HG02678 (cell line): Measurements from ENCODE around the gene ALK.

ENCODE experiments used
- ATAC-seq: cut with Tn5 transposase; IDR thresholded peaks from one replicate; pipeline ENCODE4 v1.9.1; 2021; ENCODE audit warnings: mild to moderate bottlenecking, moderate library complexity; ENCODE audit not compliant: unreplicated experiment

The ALK gene

GRCh38 chr2:29723255-29724001 lies 198.0 kb downstream of the ALK start:
- ATAC-seq = peak; percentile 83

GRCh38 chr2:29719639-29720038 lies 201.7 kb downstream of the ALK start:
- no peak for ATAC-seq

DNA sequence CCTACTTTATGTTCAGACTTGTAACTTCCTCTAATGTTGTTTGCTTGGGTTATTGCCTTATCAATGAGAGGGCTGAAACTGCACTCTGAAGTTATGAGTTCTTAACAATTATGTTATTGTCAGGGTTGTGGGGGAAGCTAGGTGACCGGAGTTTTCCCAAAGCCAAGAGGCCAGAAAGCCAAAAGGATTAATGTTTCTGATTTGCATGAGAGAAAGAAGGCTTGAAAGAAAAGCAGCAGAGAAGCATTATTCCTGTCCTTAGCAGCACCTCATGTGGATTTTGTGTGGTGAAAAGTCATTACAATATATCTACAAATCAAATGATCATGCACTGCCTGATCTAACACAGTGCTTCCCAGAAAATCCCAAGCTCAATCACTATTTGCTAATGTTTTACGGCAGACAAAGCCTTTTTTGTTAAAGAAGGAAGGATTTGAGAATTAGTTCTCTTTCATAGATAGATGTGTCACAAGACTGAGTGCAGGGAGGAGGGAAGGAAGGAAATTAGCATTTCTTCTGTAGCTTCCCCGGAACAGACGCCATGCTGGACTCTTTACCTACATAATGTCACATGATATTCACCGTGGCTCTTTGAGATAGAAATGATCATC lies 203.2 kb downstream of the ALK start:
- no peak for ATAC-seq

DNA sequence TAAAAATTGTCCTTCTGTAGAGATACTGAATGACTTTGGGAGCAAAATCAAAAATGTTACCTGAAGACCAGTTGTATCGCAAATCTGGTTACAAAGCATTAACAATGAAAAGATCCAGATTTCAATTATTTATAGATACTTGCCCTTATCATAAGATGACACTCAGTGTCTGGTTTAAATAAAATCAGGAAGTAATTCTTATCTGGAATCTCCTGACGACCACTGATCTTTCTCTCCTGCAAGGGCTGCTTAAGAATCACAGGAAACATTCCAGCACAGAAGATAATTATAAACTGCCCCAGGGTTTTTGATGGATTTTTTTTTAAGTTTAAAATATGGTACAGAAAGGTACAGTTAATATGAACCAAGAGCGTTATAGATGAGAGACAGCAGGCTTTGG lies 205.7 kb downstream of the ALK start:
- ATAC-seq = no peak

DNA sequence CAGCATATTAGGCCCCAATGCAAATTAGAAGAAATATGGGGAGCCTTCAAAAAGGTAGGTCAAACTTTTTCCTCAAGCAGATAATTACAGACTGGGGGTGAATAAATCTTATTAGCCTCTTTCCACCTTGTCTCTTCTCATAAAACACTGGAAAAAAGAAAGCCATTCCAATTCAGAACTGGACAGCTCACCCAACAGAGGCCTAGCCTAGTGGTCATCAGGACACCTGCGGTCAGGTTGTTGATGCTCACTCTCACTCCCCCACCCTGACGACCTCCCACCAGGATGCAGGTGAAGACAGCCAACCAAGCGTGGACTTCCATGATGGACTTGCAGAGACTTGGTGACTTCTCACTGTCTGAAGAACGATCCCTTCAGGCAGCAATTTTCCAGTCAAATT lies 207.1 kb downstream of the ALK start:
- no peak for ATAC-seq

- no peak for ATAC-seq
Observed at GRCh38 chr2:29706171-29706720, 215.1 kb downstream of the ALK start.

DNA sequence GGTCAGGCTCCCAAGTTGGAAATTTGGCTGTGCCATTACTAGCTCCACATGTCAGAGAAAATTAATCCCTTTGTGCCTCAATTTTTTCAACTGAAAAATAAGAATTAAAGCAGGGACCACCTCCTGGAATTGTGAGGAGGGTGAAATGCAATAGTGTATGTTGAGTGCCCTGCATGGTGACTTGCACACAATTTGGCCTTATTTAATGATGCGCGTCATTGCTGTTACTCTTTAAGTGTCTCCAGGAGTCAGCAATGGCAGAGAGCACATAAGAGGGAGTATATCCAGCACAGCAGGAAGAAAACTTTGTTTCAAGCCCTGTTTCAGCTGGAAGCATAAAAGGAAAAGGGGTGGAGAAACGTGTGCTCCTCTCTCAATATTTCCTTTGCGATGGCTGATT lies 215.8 kb downstream of the ALK start:
- no peak for ATAC-seq

DNA sequence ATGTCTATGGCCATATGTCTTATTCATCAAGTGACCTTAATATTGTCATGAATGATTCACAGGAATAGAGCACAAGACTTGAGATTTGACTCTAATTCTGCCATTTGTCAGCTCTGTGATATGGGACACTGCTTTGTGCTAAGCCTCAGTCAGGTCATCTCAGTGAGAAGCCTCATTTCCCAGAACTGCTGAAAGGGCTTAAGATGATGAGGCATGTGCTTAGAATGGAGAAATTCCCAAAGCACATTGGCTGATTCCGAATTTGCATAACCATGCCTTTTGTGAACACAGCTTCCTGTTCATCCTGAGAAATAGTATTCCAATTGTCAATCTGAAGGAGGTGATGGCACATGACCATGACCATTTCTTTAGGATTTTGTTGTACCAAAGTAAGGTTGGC lies 218.1 kb downstream of the ALK start:
- no peak for ATAC-seq

DNA sequence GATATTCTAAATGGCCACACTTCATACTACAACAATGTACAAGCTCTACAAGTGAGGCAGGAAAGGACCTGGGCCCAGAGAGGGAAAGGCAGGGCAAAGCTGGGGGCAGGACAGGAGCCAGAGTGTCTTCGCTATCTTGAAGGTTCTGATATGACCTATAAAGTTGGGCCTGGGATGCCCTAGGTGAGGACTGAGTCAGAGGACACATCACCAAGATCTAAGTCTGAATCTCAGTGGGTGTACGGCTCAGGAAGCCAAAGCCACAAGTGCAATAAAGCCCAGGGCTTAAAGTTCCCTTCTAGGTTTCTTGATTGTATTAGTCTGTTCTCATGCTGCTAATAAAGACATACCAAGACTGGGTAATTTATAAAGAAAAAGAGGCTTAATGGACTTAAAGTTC lies 219.1 kb downstream of the ALK start:
- ATAC-seq = no peak

- ATAC-seq = no peak
Observed at GRCh38 chr2:29700560-29700959, 220.8 kb downstream of the ALK start.

- ATAC-seq = no peak
Observed at GRCh38 chr2:29699045-29699444, 222.3 kb downstream of the ALK start.

GRCh38 chr2:29698216-29698615 lies 223.2 kb downstream of the ALK start:
- no peak for ATAC-seq

- no peak for ATAC-seq
Observed at GRCh38 chr2:29697715-29698114, 223.7 kb downstream of the ALK start.

DNA sequence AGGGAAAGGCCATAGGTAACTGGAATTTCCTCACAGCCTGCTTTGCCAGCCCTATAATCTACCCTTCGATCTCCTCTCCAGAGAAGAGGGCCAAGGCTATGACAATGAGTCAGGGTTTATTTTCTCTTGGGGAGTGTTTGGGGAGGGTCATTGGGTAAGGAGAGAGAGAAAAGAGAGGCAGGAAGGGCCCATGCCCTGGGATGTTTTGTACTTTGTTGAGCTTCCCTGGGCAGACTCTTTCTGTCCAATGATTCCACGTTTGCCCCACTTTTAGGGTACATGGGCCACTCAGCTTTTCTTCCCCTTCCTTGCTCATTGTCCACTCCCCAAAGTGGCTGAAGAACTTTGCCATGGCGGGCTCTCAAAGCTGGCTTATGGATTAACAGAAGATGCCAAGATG lies 224.2 kb downstream of the ALK start:
- no peak for ATAC-seq

- ATAC-seq = no peak
Observed at GRCh38 chr2:29694741-29695140, 226.6 kb downstream of the ALK start.

DNA sequence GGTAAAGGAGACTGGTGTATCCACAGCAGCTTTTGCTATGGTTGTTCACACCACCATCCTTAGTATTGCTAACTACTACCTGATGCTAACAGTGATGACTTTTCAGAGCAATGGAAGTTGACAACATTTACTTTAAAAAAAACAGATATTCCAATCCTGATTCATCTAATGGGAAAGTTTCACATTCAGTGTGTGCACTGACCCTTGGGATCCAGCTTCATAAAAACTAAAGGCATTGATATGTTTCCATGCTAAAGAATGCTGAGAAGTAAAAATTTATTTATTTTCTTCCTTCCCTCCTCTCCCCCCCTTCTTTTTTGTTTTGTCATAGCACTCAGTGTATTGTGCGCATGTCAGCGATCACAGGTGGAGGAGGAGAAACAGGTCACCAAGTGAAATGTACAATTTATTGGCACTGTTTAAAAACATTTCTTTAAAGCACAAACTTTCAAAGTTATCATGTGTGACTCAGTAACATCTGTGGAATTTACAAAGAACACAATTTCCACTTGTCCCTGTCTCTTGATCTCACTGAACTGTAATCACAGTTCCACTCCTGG lies 229.9 kb downstream of the ALK start:
- ATAC-seq = no peak

DNA sequence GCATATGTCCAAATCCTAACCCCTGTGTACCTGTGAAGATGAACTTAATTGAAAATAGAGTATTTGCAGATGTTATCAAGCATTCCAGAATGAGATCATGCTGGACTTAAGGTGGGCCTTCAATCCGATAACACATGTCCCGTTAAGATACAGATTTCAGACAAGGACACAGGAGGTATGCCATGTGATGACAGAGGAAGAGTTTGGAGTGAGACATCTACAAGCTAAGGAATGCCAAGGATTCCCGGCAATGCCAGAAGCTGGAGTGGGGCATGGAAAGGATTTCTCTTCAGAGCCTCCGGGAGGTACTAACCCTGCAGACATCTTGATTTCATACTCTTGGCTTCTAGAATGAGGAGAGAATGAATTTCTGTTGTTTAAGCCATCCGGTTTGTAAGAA lies 231.7 kb downstream of the ALK start:
- no peak for ATAC-seq

DNA sequence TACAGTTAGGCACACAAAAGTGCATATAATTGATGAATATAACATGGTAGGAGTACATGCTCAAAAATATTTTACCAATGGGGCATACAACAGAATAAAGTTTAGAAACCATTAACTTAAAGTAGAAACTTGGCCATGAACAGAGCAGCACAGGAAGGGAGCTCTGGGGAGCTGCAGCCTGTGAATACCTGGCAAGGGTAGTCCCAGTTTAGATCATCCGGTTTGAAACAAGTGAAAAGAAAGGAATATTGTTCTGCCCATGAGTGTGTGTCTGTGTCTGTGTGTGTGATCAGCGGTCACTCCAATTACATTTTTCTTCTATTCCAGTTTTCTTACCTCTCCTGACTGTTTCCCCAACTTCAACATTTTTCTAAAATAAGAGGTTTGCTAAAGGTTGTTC lies 233.0 kb downstream of the ALK start:
- ATAC-seq = no peak

- no peak for ATAC-seq
Observed at GRCh38 chr2:29687121-29687520, 234.3 kb downstream of the ALK start.

GRCh38 chr2:29676886-29677453 lies 244.4 kb downstream of the ALK start:
- no peak for ATAC-seq

DNA sequence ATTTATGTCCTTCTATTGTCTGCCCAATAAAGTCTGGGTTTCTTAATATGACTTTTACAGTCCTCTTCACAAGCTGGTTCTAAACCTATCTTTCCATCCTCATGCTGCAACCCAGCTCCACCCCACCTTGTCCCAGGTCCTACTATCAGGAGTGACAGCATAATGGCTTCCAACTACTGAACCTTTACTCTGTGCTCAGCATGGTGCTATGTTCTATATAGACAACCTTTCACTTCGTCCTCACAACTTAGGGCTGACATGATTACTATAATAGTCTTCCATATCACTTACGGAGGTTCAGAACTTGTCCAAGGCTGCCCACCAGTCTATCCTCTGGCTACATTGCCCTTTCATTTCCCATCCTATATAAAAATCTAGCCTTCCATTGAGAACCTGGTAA lies 256.8 kb downstream of the ALK start:
- no peak for ATAC-seq

DNA sequence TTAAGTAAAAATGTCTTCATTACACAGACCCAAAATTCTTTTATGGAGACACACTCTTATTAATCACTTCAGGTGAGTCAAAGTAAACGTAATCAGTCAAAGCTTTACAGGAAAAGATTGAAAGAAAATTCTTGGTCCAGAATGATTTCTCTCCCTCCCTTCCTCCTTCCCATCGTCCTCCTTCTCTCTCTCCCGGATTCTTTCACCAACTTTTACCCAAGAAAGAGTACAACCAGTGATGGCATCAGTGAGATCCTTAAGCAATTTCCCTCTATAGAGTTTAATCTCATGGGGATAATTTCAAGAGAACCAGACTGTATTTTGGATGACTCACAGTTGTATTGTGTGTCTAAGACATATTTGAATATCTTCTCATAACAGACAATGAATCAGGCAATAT lies 258.1 kb downstream of the ALK start:
- no peak for ATAC-seq
